ENCODE data around the gene PEAR1.

The PEAR1 gene

DNA sequence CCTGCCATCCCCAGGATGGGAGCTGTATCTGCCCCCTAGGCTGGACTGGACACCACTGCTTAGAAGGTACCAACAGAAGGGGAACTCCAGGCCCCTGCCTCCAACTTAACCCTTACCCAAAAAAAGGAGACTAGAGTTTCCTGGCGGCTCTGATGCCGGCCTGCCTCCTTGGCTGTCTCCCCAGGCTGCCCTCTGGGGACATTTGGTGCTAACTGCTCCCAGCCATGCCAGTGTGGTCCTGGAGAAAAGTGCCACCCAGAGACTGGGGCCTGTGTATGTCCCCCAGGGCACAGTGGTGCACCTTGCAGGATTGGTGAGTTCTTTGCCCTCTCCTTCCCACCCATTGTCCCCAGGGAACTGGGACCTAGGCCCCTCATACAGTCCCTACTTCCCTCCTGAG, 18.8 kb downstream of the PEAR1 start:
- no peak for DNase-seq (ENCODE audit: low read depth)
- in situ Hi-C loops (cut with HindIII; ENCODE audit: low sequenced_read_pairs): no loop called here
- TF ChIP-seq, protein P1, sequence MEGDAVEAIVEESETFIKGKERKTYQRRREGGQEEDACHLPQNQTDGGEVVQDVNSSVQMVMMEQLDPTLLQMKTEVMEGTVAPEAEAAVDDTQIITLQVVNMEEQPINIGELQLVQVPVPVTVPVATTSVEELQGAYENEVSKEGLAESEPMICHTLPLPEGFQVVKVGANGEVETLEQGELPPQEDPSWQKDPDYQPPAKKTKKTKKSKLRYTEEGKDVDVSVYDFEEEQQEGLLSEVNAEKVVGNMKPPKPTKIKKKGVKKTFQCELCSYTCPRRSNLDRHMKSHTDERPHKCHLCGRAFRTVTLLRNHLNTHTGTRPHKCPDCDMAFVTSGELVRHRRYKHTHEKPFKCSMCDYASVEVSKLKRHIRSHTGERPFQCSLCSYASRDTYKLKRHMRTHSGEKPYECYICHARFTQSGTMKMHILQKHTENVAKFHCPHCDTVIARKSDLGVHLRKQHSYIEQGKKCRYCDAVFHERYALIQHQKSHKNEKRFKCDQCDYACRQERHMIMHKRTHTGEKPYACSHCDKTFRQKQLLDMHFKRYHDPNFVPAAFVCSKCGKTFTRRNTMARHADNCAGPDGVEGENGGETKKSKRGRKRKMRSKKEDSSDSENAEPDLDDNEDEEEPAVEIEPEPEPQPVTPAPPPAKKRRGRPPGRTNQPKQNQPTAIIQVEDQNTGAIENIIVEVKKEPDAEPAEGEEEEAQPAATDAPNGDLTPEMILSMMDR (IDR thresholded peaks at IDR 0.05; ENCODE audit: low read depth, low read length, missing control alignments): no peak
- H3K4me3 ChIP-seq (ENCODE audit: low read depth, low read length): no peak overlapping the region

DNA sequence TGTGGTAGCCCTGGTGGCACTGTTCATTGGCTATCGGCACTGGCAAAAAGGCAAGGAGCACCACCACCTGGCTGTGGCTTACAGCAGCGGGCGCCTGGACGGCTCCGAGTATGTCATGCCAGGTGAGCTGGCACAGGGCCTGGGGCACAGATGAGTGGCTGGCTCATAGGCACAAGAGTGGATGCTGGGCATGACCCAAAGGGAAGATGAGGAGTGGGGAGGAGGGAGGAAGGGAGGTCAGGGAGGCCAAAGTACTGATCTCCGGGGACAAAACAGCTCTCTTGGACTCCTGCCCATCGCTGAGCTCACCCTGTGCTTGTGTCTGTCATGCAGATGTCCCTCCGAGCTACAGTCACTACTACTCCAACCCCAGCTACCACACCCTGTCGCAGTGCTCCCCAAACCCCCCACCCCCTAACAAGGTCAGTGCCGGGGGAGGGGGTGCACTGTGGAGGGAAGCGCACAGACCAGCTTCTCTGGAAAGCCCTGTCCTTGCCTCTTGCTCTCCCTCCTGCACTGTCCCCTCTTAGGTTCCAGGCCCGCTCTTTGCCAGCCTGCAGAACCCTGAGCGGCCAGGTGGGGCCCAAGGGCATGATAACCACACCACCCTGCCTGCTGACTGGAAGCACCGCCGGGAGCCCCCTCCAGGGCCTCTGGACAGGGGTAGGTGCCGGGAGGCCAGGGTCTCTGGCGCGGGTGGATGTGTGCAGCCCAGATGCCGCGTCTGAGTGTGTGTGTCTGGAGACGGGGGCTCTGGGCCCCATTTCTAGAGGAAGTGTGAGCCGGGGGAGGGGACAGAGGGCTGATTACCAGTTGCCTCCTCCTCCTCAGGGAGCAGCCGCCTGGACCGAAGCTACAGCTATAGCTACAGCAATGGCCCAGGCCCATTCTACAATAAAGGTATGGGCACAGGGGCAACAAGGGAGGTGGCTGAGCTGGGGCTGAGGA, 19.6 kb downstream of the PEAR1 start:
- in situ Hi-C loops (cut with HindIII; ENCODE audit: low sequenced_read_pairs): no loop called here
- TF ChIP-seq, protein P1 (IDR thresholded peaks at IDR 0.05; ENCODE audit: low read depth, low read length, missing control alignments): no peak
- H3K4me3 ChIP-seq (ENCODE audit: low read depth, low read length): no peak overlapping the region
- DNase-seq (ENCODE audit: low read depth): no peak

DNA sequence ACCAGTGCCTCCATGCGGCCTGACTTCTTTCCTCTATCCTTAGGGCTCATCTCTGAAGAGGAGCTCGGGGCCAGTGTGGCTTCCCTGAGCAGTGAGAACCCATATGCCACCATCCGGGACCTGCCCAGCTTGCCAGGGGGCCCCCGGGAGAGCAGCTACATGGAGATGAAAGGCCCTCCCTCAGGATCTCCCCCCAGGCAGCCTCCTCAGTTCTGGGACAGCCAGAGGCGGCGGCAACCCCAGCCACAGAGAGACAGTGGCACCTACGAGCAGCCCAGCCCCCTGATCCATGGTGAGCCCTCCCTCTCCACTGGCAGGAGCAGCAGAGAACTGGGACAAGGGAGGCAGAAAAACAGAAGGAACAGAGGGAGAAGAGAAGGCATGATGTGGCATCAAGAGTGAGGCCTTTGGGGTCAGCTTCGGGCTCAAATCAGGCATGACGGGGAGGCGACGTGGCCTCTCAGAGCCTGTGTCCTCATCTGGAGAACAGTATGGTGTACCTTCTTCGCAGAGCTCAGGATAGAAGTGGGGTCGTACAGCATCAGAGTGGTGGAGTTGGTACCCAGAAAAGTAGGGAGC, 20.4 kb downstream of the PEAR1 start:
- H3K4me3 ChIP-seq (ENCODE audit: low read depth, low read length): no peak overlapping the region
- in situ Hi-C loops (cut with HindIII; ENCODE audit: low sequenced_read_pairs): no loop called here
- DNase-seq (ENCODE audit: low read depth): no peak
- TF ChIP-seq, protein P1 (IDR thresholded peaks at IDR 0.05; ENCODE audit: low read depth, low read length, missing control alignments): no peak

DNA sequence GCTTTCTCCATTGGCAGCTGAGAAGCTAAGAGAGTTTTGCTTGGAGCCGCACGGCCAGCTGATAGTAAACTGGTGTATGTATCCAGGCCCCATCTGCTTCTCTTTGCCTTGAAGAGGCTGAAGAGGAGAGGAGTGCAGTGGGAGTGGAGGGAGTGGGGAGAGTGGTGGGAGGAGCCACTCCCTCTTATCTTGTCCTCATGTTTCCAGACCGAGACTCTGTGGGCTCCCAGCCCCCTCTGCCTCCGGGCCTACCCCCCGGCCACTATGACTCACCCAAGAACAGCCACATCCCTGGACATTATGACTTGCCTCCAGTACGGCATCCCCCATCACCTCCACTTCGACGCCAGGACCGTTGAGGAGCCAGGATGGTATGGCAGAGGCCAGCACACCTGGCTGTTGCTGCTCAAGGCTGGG, 20.9 kb downstream of the PEAR1 start:
- TF ChIP-seq, protein P1 (IDR thresholded peaks at IDR 0.05; ENCODE audit: low read depth, low read length, missing control alignments): no peak
- no peak for DNase-seq (ENCODE audit: low read depth)
- H3K4me3 ChIP-seq (ENCODE audit: low read depth, low read length): no peak overlapping the region
- in situ Hi-C loops (cut with HindIII; ENCODE audit: low sequenced_read_pairs): no loop called here

DNA sequence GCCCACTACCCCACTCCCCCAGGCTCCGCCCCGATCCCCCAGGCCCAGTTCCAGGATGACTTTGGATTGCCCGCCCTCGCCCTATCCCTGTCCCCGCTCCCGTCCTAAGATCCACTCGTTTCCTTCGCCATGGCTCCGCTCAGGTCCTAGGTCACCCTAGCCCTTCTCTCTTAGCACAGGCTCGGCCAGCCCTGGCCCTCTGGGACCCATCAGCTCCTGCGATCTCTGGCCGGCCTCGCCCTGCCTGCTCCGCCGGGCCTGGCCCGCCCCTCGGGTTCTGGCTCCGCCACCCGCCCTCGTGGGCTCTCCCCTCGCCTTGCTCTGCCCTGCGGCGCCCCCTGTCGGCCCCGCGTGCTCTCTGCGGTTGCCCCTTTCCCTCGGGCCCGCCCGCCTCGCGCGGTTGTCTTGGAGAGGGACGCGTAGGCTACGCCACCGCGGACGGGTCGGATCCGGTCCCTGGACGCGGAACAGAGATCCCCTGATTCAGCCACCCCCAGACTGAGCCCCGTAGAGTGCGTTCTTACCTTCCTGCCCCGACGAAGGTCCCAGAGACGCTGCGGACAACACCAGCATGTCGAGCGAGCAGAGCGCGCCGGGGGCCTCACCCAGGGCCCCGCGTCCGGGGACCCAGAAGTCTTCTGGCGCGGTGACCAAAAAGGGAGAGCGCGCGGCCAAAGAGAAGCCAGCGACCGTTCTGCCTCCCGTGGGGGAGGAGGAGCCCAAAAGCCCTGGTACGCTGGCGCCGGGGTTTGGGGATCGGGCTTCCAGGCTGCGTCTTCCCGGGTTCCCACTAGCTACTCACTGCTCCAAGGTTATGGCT, 26.9 kb downstream of the PEAR1 start, which contains the start of gene LRRC71:
Gene LRRC71 (plus strand): TSS at position 400 of the 820 bp plus-strand sequence. CDS start 172 bp downstream, at position 572.
- in situ Hi-C loops (cut with HindIII; ENCODE audit: low sequenced_read_pairs): no loop called here
- peak; percentile 26 for DNase-seq (ENCODE audit: low read depth)
- peak within 1 kb of the TSS; percentile 14 for H3K4me3 ChIP-seq (ENCODE audit: low read depth, low read length)
- TF ChIP-seq, protein P1 (IDR thresholded peaks at IDR 0.05; ENCODE audit: low read depth, low read length, missing control alignments): peak; percentile 86

DNA sequence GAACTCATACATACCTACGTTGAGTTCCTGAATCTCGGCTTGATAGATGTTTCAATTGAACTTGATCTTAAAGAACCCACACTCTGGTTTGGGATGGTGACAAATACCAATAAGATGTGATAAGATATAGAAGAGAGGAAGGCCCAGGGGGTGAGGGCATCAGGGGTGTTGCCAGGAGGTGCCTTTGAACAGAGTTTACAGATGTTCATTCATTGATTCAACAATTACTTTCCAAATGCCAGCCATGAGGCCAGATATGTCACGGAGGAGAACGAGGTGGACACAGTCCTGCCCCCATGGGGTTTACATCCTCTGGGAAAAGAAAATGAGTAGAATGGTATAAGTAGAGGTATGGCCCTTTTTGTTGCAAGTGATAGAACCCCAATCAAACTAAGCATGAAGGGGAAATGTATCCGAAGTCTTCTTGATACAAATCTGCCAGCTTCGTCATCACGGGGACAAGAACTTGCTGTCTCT, 27.6 kb downstream of the PEAR1 start:
- TF ChIP-seq, protein P1 (IDR thresholded peaks at IDR 0.05; ENCODE audit: low read depth, low read length, missing control alignments): no peak
- no peak for DNase-seq (ENCODE audit: low read depth)
- H3K4me3 ChIP-seq (ENCODE audit: low read depth, low read length): no peak overlapping the region
- in situ Hi-C loops (cut with HindIII; ENCODE audit: low sequenced_read_pairs): no loop called here

Measured in astrocyte of the cerebellum (primary cell).